Endothelial cell (in vitro differentiated cells): ENCODE results near the gene DCLK2. TPM values are rescaled to one million over a fixed set of nuclear protein-coding genes. Genes with fewer than 3 reads are reported as not detected.

Experiments used
- DNase-seq: peaks from one replicate; pipeline ENCODE4 v3.0.0; 2021; ENCODE audit warnings: low spot score
- H3K27ac Mint-ChIP-seq: one replicate; pipeline ENCODE4 v1.8.0; 2021; ENCODE audit warnings: mixed read lengths, inconsistent platforms; ENCODE audit not compliant: unreplicated experiment
- H3K27me3 Mint-ChIP-seq: one replicate; pipeline ENCODE4 v1.8.0; 2021; ENCODE audit warnings: mild to moderate bottlenecking, moderate library complexity, mixed read lengths, inconsistent platforms; ENCODE audit not compliant: unreplicated experiment
- H3K36me3 Mint-ChIP-seq: one replicate; pipeline ENCODE4 v1.8.0; 2021; ENCODE audit warnings: mild to moderate bottlenecking, low read depth, mixed read lengths, inconsistent platforms; ENCODE audit not compliant: unreplicated experiment
- H3K4me1 Mint-ChIP-seq: one replicate; pipeline ENCODE4 v1.8.0; 2021; ENCODE audit warnings: mild to moderate bottlenecking, mixed read lengths, inconsistent platforms; ENCODE audit not compliant: unreplicated experiment
- H3K4me3 Mint-ChIP-seq: one replicate; pipeline ENCODE4 v1.8.0; 2021; ENCODE audit warnings: mild to moderate bottlenecking, mixed read lengths, inconsistent platforms; ENCODE audit not compliant: unreplicated experiment
- H3K9me3 Mint-ChIP-seq: one replicate; pipeline ENCODE4 v1.8.0; 2021; ENCODE audit warnings: mixed read lengths, inconsistent platforms; ENCODE audit not compliant: unreplicated experiment
- CTCF ChIP-seq: fragments of 200-600 bp; sonication (generic); IDR thresholded peaks from one replicate; pipeline ENCODE4 v1.5.0; 2021; ENCODE audit warnings: antibody characterized with exemption; ENCODE audit not compliant: unreplicated experiment
- total RNA-seq: library from RNA; stranded (reverse); fragmentation: NEBNext Ultra II Directional; extraction: Animal tissue kit (Norgen Biotek cat#: 25700); gene quantifications from one replicate; pipeline ENCODE4 v1.2.1, GENCODE V29; 2021; ENCODE audit not compliant: unreplicated experiment

The DCLK2 gene
- total RNA-seq, 1 donor from 2014 or later, result 7.8 TPM

GRCh38 chr4:150046728-150047217 lies 31.5 kb upstream of the DCLK2 start:
- Mint-ChIP-seq H3K36me3 (no peaks in the 10 kb centered on the region), H3K4me3 (no peak overlapping the region), H3K9me3 (no peaks in the 10 kb centered on the region), H3K4me1 (peaks cover 15% of the 10 kb centered on the region), H3K27me3 (no peaks in the 10 kb centered on the region), H3K27ac (no peak overlapping the region)
- no peak for DNase-seq
- no peak for TF ChIP-seq CTCF

GRCh38 chr4:150047546-150047945 lies 30.7 kb upstream of the DCLK2 start:
- Mint-ChIP-seq H3K27me3 (no peaks in the 10 kb centered on the region), H3K27ac (no peak overlapping the region), H3K4me1 (peaks cover 15% of the 10 kb centered on the region), H3K36me3 (no peaks in the 10 kb centered on the region), H3K4me3 (no peak overlapping the region), H3K9me3 (no peaks in the 10 kb centered on the region)
- no peak for DNase-seq
- no peak for TF ChIP-seq CTCF

GRCh38 chr4:150049682-150050081 lies 28.6 kb upstream of the DCLK2 start:
- Mint-ChIP-seq H3K36me3 (no peaks in the 10 kb centered on the region), H3K27ac (no peak overlapping the region), H3K9me3 (no peaks in the 10 kb centered on the region)

GRCh38 chr4:150050566-150050965 lies 27.7 kb upstream of the DCLK2 start:
- Mint-ChIP-seq H3K9me3 (no peaks in the 10 kb centered on the region), H3K36me3 (no peaks in the 10 kb centered on the region), H3K27ac (no peak overlapping the region), H3K4me3 (no peak overlapping the region), H3K27me3 (no peaks in the 10 kb centered on the region), H3K4me1 (peaks cover 4% of the 10 kb centered on the region)
- no peak for TF ChIP-seq CTCF
- no peak for DNase-seq

More at GRCh38 chr4:150049682-150050081, 28.6 kb upstream of the DCLK2 start:
- peaks cover 12% of the 10 kb centered on the region for H3K4me1 Mint-ChIP-seq
- DNase-seq, result no peak
- no peak overlapping the region for H3K4me3 Mint-ChIP-seq
- no peak for TF ChIP-seq CTCF
- no peaks in the 10 kb centered on the region for H3K27me3 Mint-ChIP-seq

- TF ChIP-seq CTCF, result no peak
- no peak for DNase-seq
- Mint-ChIP-seq H3K27me3 (no peaks in the 10 kb centered on the region), H3K27ac (no peak overlapping the region), H3K9me3 (no peaks in the 10 kb centered on the region), H3K4me1 (peaks cover 4% of the 10 kb centered on the region), H3K4me3 (no peak overlapping the region), H3K36me3 (no peaks in the 10 kb centered on the region)
These were observed 27.1 kb upstream of the DCLK2 start for GRCh38 chr4:150051111-150051510.
